HUES48 (cell line): ENCODE measurements around the gene SAA4.
"Not testable (repeated sequence)": the region's sequence is repeated elsewhere in the genome, so short reads cannot be mapped to it uniquely, and the experiment has no call there.

Experiments
- H3K27ac ChIP-seq: one replicate; pipeline ENCODE4 v1.7.0; 2013; ENCODE audit warnings: low read depth, low read length, inconsistent platforms
- H3K27me3 ChIP-seq: 2 replicates; pipeline ENCODE4 v1.6.1; 2013; ENCODE audit warnings: mild to moderate bottlenecking, low read length; ENCODE audit not compliant: control insufficient read depth, insufficient read depth
- H3K36me3 ChIP-seq: 2 replicates; pipeline ENCODE4 v1.6.1; 2013; ENCODE audit warnings: low read length; ENCODE audit not compliant: control insufficient read depth, insufficient read depth
- H3K4me1 ChIP-seq: 2 replicates; pipeline ENCODE4 v1.6.1; 2013; ENCODE audit warnings: mild to moderate bottlenecking, low read length; ENCODE audit not compliant: control insufficient read depth, insufficient read depth
- H3K4me3 ChIP-seq: 2 replicates; pipeline ENCODE4 v1.5.1; 2013; ENCODE audit warnings: mild to moderate bottlenecking, low read depth, low read length
- H3K9ac ChIP-seq: 2 replicates; pipeline ENCODE4 v1.6.1; 2013; ENCODE audit warnings: mild to moderate bottlenecking, low read depth, low read length, moderate library complexity
- H3K9me3 ChIP-seq: 2 replicates; pipeline ENCODE4 v1.6.1; 2013; ENCODE audit warnings: low read length; ENCODE audit not compliant: control insufficient read depth, insufficient read depth

SAA4 gene

GRCh38 chr11:18264677-18265555 is 28.3 kb upstream of the SAA4 start:
- no peak overlapping the region for H3K9ac ChIP-seq
- H3K27ac ChIP-seq, result no peak overlapping the region
- H3K9me3 ChIP-seq, result no peaks in the 10 kb centered on the region
- H3K27me3 ChIP-seq, result no peaks in the 10 kb centered on the region
- no peak overlapping the region for H3K4me3 ChIP-seq
- H3K36me3 ChIP-seq, result no peaks in the 10 kb centered on the region
- H3K4me1 ChIP-seq, result no peaks in the 10 kb centered on the region

GRCh38 chr11:18264035-18264434 is 27.4 kb upstream of the SAA4 start:
- Histone ChIP-seq H3K4me3 (no peak overlapping the region), H3K27ac (no peak overlapping the region), H3K36me3 (no peaks in the 10 kb centered on the region), H3K9me3 (no peaks in the 10 kb centered on the region), H3K27me3 (no peaks in the 10 kb centered on the region), H3K4me1 (no peaks in the 10 kb centered on the region), H3K9ac (no peak overlapping the region)

- not testable (repeated sequence) for H3K27ac ChIP-seq, H3K27me3 ChIP-seq, H3K4me3 ChIP-seq, H3K9ac ChIP-seq, H3K36me3 ChIP-seq, H3K4me1 ChIP-seq, H3K9me3 ChIP-seq
Measured at GRCh38 chr11:18262681-18263350, 26.2 kb upstream of the SAA4 start.

- Histone ChIP-seq H3K4me3 (no peak overlapping the region), H3K27me3 (no peaks in the 10 kb centered on the region), H3K4me1 (no peaks in the 10 kb centered on the region), H3K36me3 (no peaks in the 10 kb centered on the region), H3K27ac (no peak overlapping the region), H3K9ac (no peak overlapping the region), H3K9me3 (no peaks in the 10 kb centered on the region)
Measured at GRCh38 chr11:18261721-18262120, 25.1 kb upstream of the SAA4 start.

DNA sequence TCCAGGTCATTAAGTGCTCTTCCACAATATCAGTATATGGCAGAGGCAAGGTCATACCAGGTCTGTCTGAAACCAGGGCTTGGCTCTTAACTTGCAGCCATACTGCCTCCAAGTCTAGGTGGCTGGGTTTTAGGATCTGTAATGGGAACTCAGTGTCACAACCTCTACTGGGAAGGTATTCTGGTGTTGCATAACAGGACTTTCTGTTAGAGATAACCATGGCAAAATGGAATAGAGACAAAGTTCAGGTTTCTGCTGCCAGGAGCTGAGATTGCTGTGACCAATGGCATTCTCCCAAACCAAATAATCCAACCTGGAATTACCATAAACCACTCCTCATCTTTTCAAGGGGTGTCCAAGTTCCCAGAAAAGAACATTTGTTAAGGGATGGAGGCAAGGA is 22.7 kb upstream of the SAA4 start:
- Histone ChIP-seq H3K4me3 (no peak overlapping the region), H3K9ac (no peak overlapping the region), H3K36me3 (no peaks in the 10 kb centered on the region), H3K4me1 (no peaks in the 10 kb centered on the region), H3K9me3 (no peaks in the 10 kb centered on the region), H3K27ac (no peak overlapping the region), H3K27me3 (no peaks in the 10 kb centered on the region)

GRCh38 chr11:18254781-18255361 is 18.3 kb upstream of the SAA4 start:
- no peaks in the 10 kb centered on the region for H3K27me3 ChIP-seq
- H3K9me3 ChIP-seq, result no peaks in the 10 kb centered on the region
- H3K4me3 ChIP-seq, result no peak overlapping the region
- no peaks in the 10 kb centered on the region for H3K4me1 ChIP-seq
- no peaks in the 10 kb centered on the region for H3K36me3 ChIP-seq
- no peak overlapping the region for H3K27ac ChIP-seq
- H3K9ac ChIP-seq, result no peak overlapping the region

DNA sequence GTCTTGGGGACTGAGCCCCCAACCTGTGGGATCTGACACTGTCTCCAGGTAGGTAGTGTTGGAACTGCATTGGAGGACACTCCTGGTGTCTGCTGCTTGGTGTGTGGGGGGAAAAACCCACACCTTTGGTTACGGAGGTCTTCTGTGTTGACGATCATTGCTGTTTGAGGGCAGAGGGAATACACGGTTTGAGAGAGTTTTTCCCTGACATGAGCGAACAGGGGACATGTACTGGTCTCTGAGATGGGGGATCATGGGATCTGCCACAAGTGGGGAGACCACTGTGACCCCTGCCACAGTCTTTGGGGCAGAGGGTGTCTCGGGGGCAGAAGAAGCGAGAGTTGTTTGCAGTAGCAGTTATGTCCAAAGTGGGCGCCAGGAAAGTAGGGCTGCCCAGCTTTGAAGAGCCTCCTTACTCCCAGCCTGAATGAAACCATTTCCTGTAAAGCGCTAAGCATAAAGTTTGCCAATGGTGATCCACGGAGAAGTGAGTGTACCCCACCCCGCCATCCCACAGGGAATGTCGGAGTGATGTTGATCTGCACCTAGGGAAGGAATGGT is 17.3 kb upstream of the SAA4 start:
- no peaks in the 10 kb centered on the region for H3K36me3 ChIP-seq
- no peaks in the 10 kb centered on the region for H3K9me3 ChIP-seq
- H3K4me1 ChIP-seq, result no peaks in the 10 kb centered on the region
- H3K27ac ChIP-seq, result no peak overlapping the region
- no peak overlapping the region for H3K4me3 ChIP-seq
- H3K9ac ChIP-seq, result no peak overlapping the region
- no peaks in the 10 kb centered on the region for H3K27me3 ChIP-seq

GRCh38 chr11:18253233-18253632 is 16.6 kb upstream of the SAA4 start:
- H3K4me1 ChIP-seq, result no peaks in the 10 kb centered on the region
- no peak overlapping the region for H3K27ac ChIP-seq
- no peaks in the 10 kb centered on the region for H3K36me3 ChIP-seq
- H3K9ac ChIP-seq, result no peak overlapping the region
- H3K27me3 ChIP-seq, result no peaks in the 10 kb centered on the region
- no peaks in the 10 kb centered on the region for H3K9me3 ChIP-seq
- H3K4me3 ChIP-seq, result no peak overlapping the region

DNA sequence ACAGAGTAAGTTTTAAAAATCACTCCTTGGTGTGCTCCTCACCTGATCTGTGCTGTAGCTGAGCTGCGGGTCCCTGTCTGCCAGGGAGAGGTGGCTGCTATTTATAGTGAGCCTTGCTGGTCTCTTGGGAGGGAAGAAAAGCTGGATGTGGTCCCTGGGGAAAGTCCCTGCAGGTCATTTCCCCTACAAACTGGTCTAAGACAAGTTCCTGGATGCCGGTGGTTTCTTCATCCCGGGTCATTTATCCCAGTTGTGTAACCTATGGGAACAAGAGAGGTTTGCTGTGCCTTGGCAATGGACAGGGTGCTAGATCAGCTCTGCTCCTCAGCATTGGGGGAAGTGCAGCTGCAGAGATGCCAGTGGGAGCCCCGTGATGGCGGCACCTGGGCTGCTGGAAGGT is 12.0 kb upstream of the SAA4 start, which contains the start of gene SAA2:
Gene SAA2, minus strand, starts transcription at position 108 of the 400 bp plus-strand sequence. CDS start 657 bp downstream, outside the sequence.
- Histone ChIP-seq H3K27me3 (no peaks in the 10 kb centered on the region), H3K4me1 (no peaks in the 10 kb centered on the region), H3K36me3 (no peaks in the 10 kb centered on the region), H3K9ac (no peak within 1 kb of the TSS), H3K9me3 (no peaks in the 10 kb centered on the region), H3K4me3 (no peak within 1 kb of the TSS), H3K27ac (no peak within 1 kb of the TSS)

DNA sequence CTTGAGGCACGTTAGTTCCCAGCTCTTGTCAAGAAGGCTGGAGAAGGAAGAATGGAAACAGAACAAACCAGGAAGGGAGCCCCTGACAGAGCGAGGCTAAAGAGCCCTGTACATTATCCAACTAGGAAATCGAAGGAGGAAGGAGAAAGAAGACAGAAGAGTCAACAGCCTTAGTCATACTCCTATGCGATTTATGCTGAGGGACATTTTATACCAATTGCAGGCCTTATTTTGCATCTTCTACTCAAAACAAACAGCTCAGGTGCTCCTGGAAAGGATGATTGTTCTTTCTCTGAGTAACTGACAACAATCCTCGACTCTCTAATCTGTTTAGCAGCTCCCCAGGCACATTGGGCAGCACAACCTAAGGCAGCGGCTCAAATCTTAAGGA is 10.6 kb upstream of the SAA4 start:
- not testable (repeated sequence) for H3K9ac ChIP-seq, H3K9me3 ChIP-seq, H3K27ac ChIP-seq, H3K4me3 ChIP-seq, H3K4me1 ChIP-seq, H3K36me3 ChIP-seq, H3K27me3 ChIP-seq
